HCT116 (cell line): ENCODE results near the gene POLN. TPM values are rescaled to one million over a fixed set of nuclear protein-coding genes. Genes with fewer than 3 reads are reported as not detected.

Experiments
- ATAC-seq: fragments of 200-7000 bp; cut with Tn5 transposase; 2 replicates; pipeline ENCODE4 v1.9.1; 2020; ENCODE audit warnings: mild to moderate bottlenecking, moderate library complexity
- BruUV-seq: library from RNA; stranded (reverse); fragments of 400-500 nt; replicated peaks from 2 replicates; lab custom pipeline; 2021; lab: Mats Ljungman, UMichigan
- CTCF ChIA-PET: fragments of 300-600 bp; sonication (Branson Sonifier 250); formaldehyde crosslinking; loops from one replicate; lab custom pipeline; 2021; ENCODE audit warnings: antibody characterized with exemption; lab: Charles Lee
- POLR2A ChIA-PET: fragments of 300-600, 350-600 bp; sonication (Branson Sonifier 250); formaldehyde crosslinking; loops from one replicate; lab custom pipeline; 2021; ENCODE audit warnings: antibody characterized with exemption; lab: Charles Lee
- RAD21 ChIA-PET, 2 experiments: fragments of 300-600 bp; sonication (Branson Sonifier 250); formaldehyde crosslinking; loops; one replicate each; lab custom pipeline; 2023; ENCODE audit warnings: low total read pairs in 2 of 2; ENCODE audit not compliant: uncharacterized antibody in 2 of 2, unreplicated experiment in 2 of 2, low non-redundant PET in 1 of 2; lab: Charles Lee
- DNase-seq: peaks from one replicate; pipeline ENCODE4 v3.0.0-alpha.2; 2010; ENCODE audit warnings: low read depth, low spot score
- H2AFZ ChIP-seq: fragments of 200-600 bp; shearing (Covaris generic), sonication (generic); 2 replicates; pipeline ENCODE4 v1.6.1; 2017; ENCODE audit warnings: low read depth, mixed run types, mixed read lengths, antibody characterized with exemption, low read length; ENCODE audit not compliant: poor library complexity, severe bottlenecking
- H3K27ac ChIP-seq: 2 replicates; pipeline ENCODE4 v1.5.1; 2012; ENCODE audit warnings: low read depth, low read length
- H3K27me3 ChIP-seq: fragments of 200-600 bp; sonication (generic); 2 replicates; pipeline ENCODE4 v1.6.1; 2016; ENCODE audit warnings: mixed run types, low read length, mixed read lengths; ENCODE audit not compliant: insufficient read depth
- H3K36me3 ChIP-seq, 2 experiments: fragments of 200-500 bp in 1 of 2; fragments of 200-600 bp in 1 of 2; sonication (Bioruptor generic) in 1 of 2; sonication (generic) in 1 of 2; 2 replicates each; pipeline versions ENCODE4 v1.5.1 to v1.6.1; 2014 to 2016; ENCODE audit warnings: low read length in 2 of 2, inconsistent platforms in 1 of 2, mixed read lengths in 1 of 2, mixed run types in 1 of 2; ENCODE audit not compliant: insufficient read depth in 2 of 2, control insufficient read depth in 1 of 2
- H3K4me1 ChIP-seq, 2 experiments: fragments of 200-600 bp in 1 of 2; sonication (generic) in 1 of 2; 2 replicates each; pipeline versions ENCODE4 v1.5.1 to v1.6.1; 2012 to 2017; ENCODE audit warnings: low read length in 2 of 2, inconsistent platforms in 1 of 2, mild to moderate bottlenecking in 1 of 2, mixed read lengths in 1 of 2, mixed run types in 1 of 2, moderate library complexity in 1 of 2; ENCODE audit not compliant: insufficient read depth in 2 of 2, control insufficient read depth in 1 of 2
- H3K4me2 ChIP-seq: fragments of 200-600 bp; sonication (generic); 2 replicates; pipeline ENCODE4 v1.6.1; 2017; ENCODE audit warnings: mixed run types, low read length, mixed read lengths
- H3K4me3 ChIP-seq, 2 experiments: fragments of 200-600 bp in 1 of 2; sonication (generic) in 1 of 2; replicated peaks in 1 of 2; 2 replicates each; pipeline ENCODE4 v1.5.1; 2011 to 2016; ENCODE audit warnings: low read length in 2 of 2, control low read depth in 1 of 2, low read depth in 1 of 2, mild to moderate bottlenecking in 1 of 2, mixed read lengths in 1 of 2, mixed run types in 1 of 2
- H3K79me2 ChIP-seq: fragments of 200-600 bp; sonication (generic); 2 replicates; pipeline ENCODE4 v1.6.1; 2017; ENCODE audit warnings: mild to moderate bottlenecking, mixed run types, low read length, moderate library complexity, mixed read lengths; ENCODE audit not compliant: insufficient read depth
- H3K9ac ChIP-seq: fragments of 200-600 bp; sonication (generic); 2 replicates; pipeline ENCODE4 v1.6.1; 2016; ENCODE audit warnings: low read length, mixed read lengths
- H3K9me2 ChIP-seq: fragments of 200-600 bp; sonication (generic), shearing (Covaris generic); 2 replicates; pipeline ENCODE4 v1.6.1; 2017; ENCODE audit warnings: mixed run types, mild to moderate bottlenecking, moderate library complexity; ENCODE audit not compliant: insufficient read depth
- H3K9me3 ChIP-seq, 2 experiments: fragments of 200-500 bp in 1 of 2; fragments of 200-600 bp in 1 of 2; sonication (Bioruptor generic) in 1 of 2; sonication (generic) in 1 of 2; 2 replicates each; pipeline ENCODE4 v1.6.1; 2014 to 2017; ENCODE audit warnings: low read length in 2 of 2, mixed read lengths in 2 of 2, inconsistent platforms in 1 of 2, low read depth in 1 of 2, mild to moderate bottlenecking in 1 of 2, mixed run types in 1 of 2, moderate library complexity in 1 of 2; ENCODE audit not compliant: control insufficient read depth in 1 of 2, insufficient read depth in 1 of 2
- H4K20me1 ChIP-seq: fragments of 200-600 bp; sonication (generic), shearing (Covaris generic); 2 replicates; pipeline ENCODE4 v1.6.1; 2017; ENCODE audit warnings: mixed run types, mild to moderate bottlenecking, moderate library complexity; ENCODE audit not compliant: insufficient read depth
- CEBPB ChIP-seq: IDR thresholded peaks from 2 replicates; pipeline ENCODE4 v1.6.1; 2012; ENCODE audit warnings: low read depth
- EGR1 ChIP-seq: IDR thresholded peaks from 2 replicates; pipeline ENCODE4 v1.6.1; 2012; ENCODE audit warnings: low read depth
- ELF1 ChIP-seq: IDR thresholded peaks from 2 replicates; pipeline ENCODE4 v1.6.1; 2012; ENCODE audit warnings: low read depth, borderline replicate concordance
- EZH2 ChIP-seq: fragments of 200-600 bp; sonication (generic); IDR thresholded peaks from 2 replicates; pipeline ENCODE4 v1.6.1; 2017; ENCODE audit warnings: antibody characterized with exemption, mixed run types
- JUND ChIP-seq: IDR thresholded peaks from 2 replicates; pipeline ENCODE4 v1.6.1; 2012
- MAX ChIP-seq: IDR thresholded peaks from 2 replicates; pipeline ENCODE4 v1.6.1; 2012
- RAD21 ChIP-seq: IDR thresholded peaks from 2 replicates; pipeline ENCODE4 v1.6.1; 2012; ENCODE audit warnings: low read depth, mild to moderate bottlenecking
- YY1 ChIP-seq: IDR thresholded peaks from 2 replicates; pipeline ENCODE4 v1.6.1; 2011; ENCODE audit warnings: low read length, low read depth, moderate library complexity, mild to moderate bottlenecking; ENCODE audit not compliant: insufficient replicate concordance; ENCODE audit errors: extremely low read depth
- ZBTB33 ChIP-seq: IDR thresholded peaks from 2 replicates; pipeline ENCODE4 v1.6.1; 2011; ENCODE audit warnings: mild to moderate bottlenecking, low read length, moderate library complexity; ENCODE audit not compliant: insufficient replicate concordance; ENCODE audit errors: extremely low read depth
- ZFX ChIP-seq: fragments of 450-650 bp; IDR thresholded peaks from 2 replicates; pipeline ENCODE4 v1.6.1; 2017
- ZNF274 ChIP-seq: fragments of 200-500 bp; sonication (Bioruptor generic); IDR thresholded peaks from 2 replicates; pipeline ENCODE4 v1.6.1; 2014; ENCODE audit warnings: mild to moderate bottlenecking, low read depth, low read length, inconsistent platforms
- intact Hi-C: fragments of 100-400 bp; cut with micrococcal nuclease; formaldehyde crosslinking; loops from 2 replicates; pipeline ENCODE4 v1.10.0; 2022
- total RNA-seq: library from RNA; stranded (reverse); gene quantifications from one replicate; pipeline ENCODE4 v1.2.1, GENCODE V29; 2021; ENCODE audit not compliant: unreplicated experiment

Gene POLN
- total RNA-seq, 1 experiment from 2014 or later, result 3.1 TPM

- Histone ChIP-seq H3K4me1 (peaks cover 8 to 24% of the 10 kb centered on the region in 2 experiments; a peak in 3 of 4 replicates), H3K27ac (no peak overlapping the region), H3K4me3 (no peak overlapping the region), H3K79me2 (no peaks in the 10 kb centered on the region), H3K27me3 (no peaks in the 10 kb centered on the region), H3K36me3 (no peaks in the 10 kb centered on the region), H3K9me3 (no peaks in the 10 kb centered on the region), H2AFZ (no peak overlapping the region), H3K9ac (no peak overlapping the region), H4K20me1 (no peaks in the 10 kb centered on the region), H3K9me2 (no peaks in the 10 kb centered on the region), H3K4me2 (no peak overlapping the region)
- no TSS peak for BruUV-seq
- no peak for TF ChIP-seq JUND
- no peak for TF ChIP-seq YY1
- TF ChIP-seq ZBTB33, result no peak
- no peak for TF ChIP-seq RAD21
- no peak for TF ChIP-seq ZNF274
- TF ChIP-seq CEBPB, result no peak
- no peak for TF ChIP-seq MAX
- TF ChIP-seq EZH2, result no peak
- TF ChIP-seq ELF1, result no peak
- TF ChIP-seq EGR1, result no peak
- TF ChIP-seq ZFX, result no peak
- ATAC-seq (no peak), DNase-seq (no peak)
- intact Hi-C loops, result no loop called here
- ChIA-PET CTCF (no interaction called here), POLR2A (no interaction called here), RAD21 (no interaction called here)
Observed at GRCh38 chr4:2066571-2067445, 175.1 kb downstream of the POLN start.
